ENCODE measurements around the gene C10orf71. TPM values are rescaled to one million over a fixed set of nuclear protein-coding genes. Genes with fewer than 3 reads are reported as not detected.

Gene C10orf71
- polyA plus RNA-seq, 1 of the 3 experiments (the other 2 are of a cell fraction): not detected

GRCh38 chr10:49278497-49278981 lies 20.4 kb upstream of the C10orf71 start:
- 22% methylated on average over 6 of the region's 7 CpGs for WGBS (ENCODE audit: low lambda C conversion rate)
- H4K20me1 ChIP-seq (ENCODE audit: insufficient read depth): no peaks in the 10 kb centered on the region
- H3K27ac ChIP-seq (ENCODE audit: low read depth in 2 of 2, low read length in 1 of 2): no peak overlapping the region

DNA sequence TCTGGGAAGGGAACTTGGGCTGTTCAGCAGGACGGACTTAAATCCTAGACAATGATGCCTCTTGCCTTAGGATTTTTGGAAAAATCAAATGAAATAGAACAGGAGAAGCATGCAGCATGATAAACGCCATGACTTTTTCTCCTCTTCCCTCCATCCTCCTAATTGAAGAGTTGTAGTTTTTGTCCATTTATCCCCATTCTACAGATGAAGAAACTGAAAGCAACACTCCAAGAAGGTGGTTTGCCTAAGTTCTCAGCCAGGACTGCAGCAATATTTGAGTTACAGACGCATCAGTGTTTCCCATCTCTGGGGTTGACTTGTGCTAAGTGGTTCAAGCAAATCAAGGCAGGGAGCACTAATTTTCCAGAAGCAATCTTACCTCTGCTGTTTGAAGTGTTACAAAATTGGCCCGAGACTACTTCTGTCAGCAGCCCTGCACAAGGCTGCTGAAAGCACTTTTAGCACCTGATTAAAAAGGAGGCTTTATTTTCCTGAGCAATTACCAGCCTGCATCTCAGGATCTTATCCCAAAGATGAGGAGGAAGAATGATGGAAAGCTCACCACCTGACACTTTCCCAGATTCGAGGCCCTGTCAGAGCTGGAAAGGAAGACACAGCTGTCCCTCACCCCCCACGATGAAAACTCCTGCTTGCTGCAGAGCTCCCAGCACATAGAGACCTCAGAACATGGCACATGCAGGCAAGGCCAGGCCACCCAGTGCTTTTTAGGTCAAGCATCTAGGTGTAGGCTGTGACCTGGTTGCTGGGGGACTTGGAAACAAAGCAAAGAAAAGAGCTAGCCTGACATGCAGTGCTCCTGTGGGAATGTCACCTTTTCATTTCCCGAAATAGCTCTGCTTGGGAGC lies 19.7 kb upstream of the C10orf71 start:
- no peak overlapping the region for H3K4me3 ChIP-seq (ENCODE audit: low read depth in 2 of 2, low read length in 1 of 2)
- no peaks in the 10 kb centered on the region for H3K79me2 ChIP-seq (ENCODE audit: insufficient read depth)
- H3K4me1 ChIP-seq (ENCODE audit: control insufficient read depth in 1 of 2, insufficient read depth in 2 of 2, low read depth in 1 of 2, low read length in 1 of 2): peaks cover 0 to 24% of the 10 kb centered on the region in 2 experiments; a peak in 1 of 4 replicates
- no peaks in the 10 kb centered on the region for H3K9me2 ChIP-seq
- H3K36me3 ChIP-seq (replicated peaks in 1 of 2; ENCODE audit: control insufficient read depth in 1 of 2, insufficient read depth in 2 of 2, low read length in 1 of 2): no peaks in the 10 kb centered on the region
- ChIA-PET CTCF (interaction anchor here (1.1 to 2.2 kb wide), 2 partner anchors 9 kb away, joined by 3 to 7 read pairs; no protein-coding TSS in a partner anchor), POLR2A (no interaction called here)
- H4K20me1 ChIP-seq (ENCODE audit: insufficient read depth): no peaks in the 10 kb centered on the region
- WGBS (ENCODE audit: low lambda C conversion rate): 17% methylated on average over 7 of the region's 7 CpGs
- H3F3A ChIP-seq (replicated peaks; ENCODE audit: insufficient read depth): no peaks in the 10 kb centered on the region
- no peak overlapping the region for H3K27ac ChIP-seq (ENCODE audit: low read depth in 2 of 2, low read length in 1 of 2)
- H2AFZ ChIP-seq (ENCODE audit: low read depth): no peak overlapping the region
- no peaks in the 10 kb centered on the region for H3K9me3 ChIP-seq
- no peak overlapping the region for H3K9ac ChIP-seq
- no peaks in the 10 kb centered on the region for H3K27me3 ChIP-seq (ENCODE audit: insufficient read depth)
- H3K4me2 ChIP-seq: no peak overlapping the region
- no peak for DNase-seq
- TF ChIP-seq IRF3 (IDR thresholded peaks at IDR 0.05; ENCODE audit: low read depth, low read length): no peak
- TF ChIP-seq RCOR1 (IDR thresholded peaks at IDR 0.05; ENCODE audit: low read length): no peak
- TF ChIP-seq, protein P1, sequence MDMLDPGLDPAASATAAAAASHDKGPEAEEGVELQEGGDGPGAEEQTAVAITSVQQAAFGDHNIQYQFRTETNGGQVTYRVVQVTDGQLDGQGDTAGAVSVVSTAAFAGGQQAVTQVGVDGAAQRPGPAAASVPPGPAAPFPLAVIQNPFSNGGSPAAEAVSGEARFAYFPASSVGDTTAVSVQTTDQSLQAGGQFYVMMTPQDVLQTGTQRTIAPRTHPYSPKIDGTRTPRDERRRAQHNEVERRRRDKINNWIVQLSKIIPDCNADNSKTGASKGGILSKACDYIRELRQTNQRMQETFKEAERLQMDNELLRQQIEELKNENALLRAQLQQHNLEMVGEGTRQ (IDR thresholded peaks at IDR 0.05; ENCODE audit: borderline replicate concordance, low read depth, low read length): no peak
- TF ChIP-seq ZBTB33 (IDR thresholded peaks at IDR 0.05; ENCODE audit: borderline replicate concordance, low read depth): no peak
- TF ChIP-seq NFIC (IDR thresholded peaks at IDR 0.05; ENCODE audit: borderline replicate concordance): no peak
- TF ChIP-seq TCF12 (IDR thresholded peaks at IDR 0.05): no peak
- no peak for TF ChIP-seq GABPA (IDR thresholded peaks at IDR 0.05; ENCODE audit: low read depth)
- TF ChIP-seq, protein P2, sequence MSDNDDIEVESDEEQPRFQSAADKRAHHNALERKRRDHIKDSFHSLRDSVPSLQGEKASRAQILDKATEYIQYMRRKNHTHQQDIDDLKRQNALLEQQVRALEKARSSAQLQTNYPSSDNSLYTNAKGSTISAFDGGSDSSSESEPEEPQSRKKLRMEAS (IDR thresholded peaks at IDR 0.05; ENCODE audit: low read depth): no peak
- TF ChIP-seq RAD21 (IDR thresholded peaks at IDR 0.05; ENCODE audit: low read length): no peak
- TF ChIP-seq MEF2A (IDR thresholded peaks at IDR 0.05; ENCODE audit: borderline replicate concordance, low read depth): no peak
- no peak for TF ChIP-seq MXI1 (IDR thresholded peaks at IDR 0.05; ENCODE audit: low read depth, low read length)
- no peak for TF ChIP-seq PBX3 (IDR thresholded peaks at IDR 0.05)

More at GRCh38 chr10:49278497-49278981, 20.4 kb upstream of the C10orf71 start:
- DNase-seq: peak; percentile 50
- Histone ChIP-seq H3F3A (replicated peaks; ENCODE audit: insufficient read depth) (no peaks in the 10 kb centered on the region), H2AFZ (ENCODE audit: low read depth) (no peak overlapping the region), H3K9ac (no peak overlapping the region), H3K27me3 (ENCODE audit: insufficient read depth) (no peaks in the 10 kb centered on the region), H3K79me2 (ENCODE audit: insufficient read depth) (no peaks in the 10 kb centered on the region), H3K4me1 (ENCODE audit: control insufficient read depth in 1 of 2, insufficient read depth in 2 of 2, low read depth in 1 of 2, low read length in 1 of 2) (peaks cover 0 to 17% of the 10 kb centered on the region in 2 experiments; a peak in 1 of 4 replicates), H3K4me2 (no peak overlapping the region), H3K4me3 (ENCODE audit: low read depth in 2 of 2, low read length in 1 of 2) (no peak overlapping the region), H3K9me3 (no peaks in the 10 kb centered on the region), H3K9me2 (no peaks in the 10 kb centered on the region), H3K36me3 (replicated peaks in 1 of 2; ENCODE audit: control insufficient read depth in 1 of 2, insufficient read depth in 2 of 2, low read length in 1 of 2) (no peaks in the 10 kb centered on the region)
- TF ChIP-seq MEF2A (IDR thresholded peaks at IDR 0.05; ENCODE audit: borderline replicate concordance, low read depth) (no peak), TEAD4 (IDR thresholded peaks at IDR 0.05; ENCODE audit: borderline replicate concordance, insufficient read depth) (no peak), EZH2phosphoT487 (IDR thresholded peaks at IDR 0.05; ENCODE audit: borderline replicate concordance, low read depth) (no peak), PBX3 (IDR thresholded peaks at IDR 0.05) (no peak), GATA2 (CRISPR knock-in tag; IDR thresholded peaks at IDR 0.05) (peak; percentile 62), RFX5 (IDR thresholded peaks at IDR 0.05; ENCODE audit: low read length) (no peak)
- CTCF ChIA-PET: interaction anchor here (0.7 to 2.2 kb wide), 2 partner anchors 9 to 297 kb away, joined by 4 to 7 read pairs; no protein-coding TSS in a partner anchor
- POLR2A ChIA-PET: no interaction called here

Data from SK-N-SH (cell line).